Nucleus accumbens (tissue), 56 donors: ENCODE measurements around the gene TYW1B.
"Not testable (repeated sequence)": the region's sequence is repeated elsewhere in the genome, so short reads cannot be mapped to it uniquely, and the experiment has no call there.

ENCODE experiments used
- DNase-seq, 56 donors: peaks; one replicate each; lab custom pipeline; 2025; lab: John Stamatoyannopoulos, UW

The TYW1B gene

DNA sequence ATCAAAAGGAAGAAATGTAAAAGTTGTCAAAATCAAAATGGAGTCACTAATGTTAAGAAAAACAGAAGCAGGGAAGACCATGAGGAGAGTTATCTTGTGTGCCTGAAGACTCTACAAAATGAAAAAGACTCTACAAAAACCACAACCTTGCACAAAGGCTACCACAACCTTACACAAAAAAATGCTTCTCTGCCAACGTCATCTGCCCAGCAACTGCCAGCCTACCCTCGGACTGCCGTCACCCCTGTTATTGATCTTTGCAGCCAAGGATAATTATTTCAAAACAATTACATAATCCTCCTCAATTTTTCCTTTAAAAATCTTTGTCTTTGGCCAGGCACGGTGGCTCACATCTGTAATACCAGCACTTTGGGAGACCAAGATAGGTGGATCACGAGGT is 61.0 kb downstream of the TYW1B start:
- DNase-seq: not testable (repeated sequence)

DNA sequence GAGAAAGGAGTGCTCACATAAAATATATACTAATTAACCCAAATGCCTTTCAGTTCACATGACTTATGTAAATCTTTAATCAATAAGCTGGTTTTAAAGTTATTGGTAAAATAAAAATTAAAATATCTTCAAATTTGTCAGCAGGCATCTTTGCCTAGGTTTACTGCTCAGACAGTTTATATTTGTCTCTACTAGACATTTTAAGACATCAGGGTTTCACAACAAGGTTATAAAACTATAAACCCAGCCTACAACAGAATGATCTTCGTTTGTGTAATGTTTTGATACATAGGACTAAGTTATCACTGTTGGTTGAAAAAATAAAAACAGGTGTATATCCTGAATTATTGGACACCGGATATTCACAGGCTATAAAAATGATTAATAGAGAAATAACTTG is 67.4 kb downstream of the TYW1B start:
- DNase-seq: no peak

DNA sequence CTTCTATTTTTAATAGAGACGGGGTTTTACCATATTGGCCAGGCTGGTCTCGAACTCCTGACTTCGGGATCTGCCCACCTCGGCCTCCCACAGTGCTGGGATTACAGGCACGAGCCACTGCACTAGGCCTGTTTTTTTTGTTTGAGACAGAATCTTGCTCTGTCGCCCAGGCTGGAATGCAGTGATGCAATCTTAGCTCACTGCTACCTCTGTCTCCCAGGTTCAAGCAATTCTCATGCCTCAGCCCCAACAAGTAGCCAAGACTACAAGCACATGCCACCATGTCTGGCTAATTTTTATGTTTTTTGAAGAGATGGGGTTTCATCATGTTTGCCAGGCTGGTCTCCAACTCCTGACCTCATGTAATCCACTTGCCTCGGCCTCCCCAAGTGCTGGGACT is 73.7 kb downstream of the TYW1B start:
- no peak for DNase-seq

DNA sequence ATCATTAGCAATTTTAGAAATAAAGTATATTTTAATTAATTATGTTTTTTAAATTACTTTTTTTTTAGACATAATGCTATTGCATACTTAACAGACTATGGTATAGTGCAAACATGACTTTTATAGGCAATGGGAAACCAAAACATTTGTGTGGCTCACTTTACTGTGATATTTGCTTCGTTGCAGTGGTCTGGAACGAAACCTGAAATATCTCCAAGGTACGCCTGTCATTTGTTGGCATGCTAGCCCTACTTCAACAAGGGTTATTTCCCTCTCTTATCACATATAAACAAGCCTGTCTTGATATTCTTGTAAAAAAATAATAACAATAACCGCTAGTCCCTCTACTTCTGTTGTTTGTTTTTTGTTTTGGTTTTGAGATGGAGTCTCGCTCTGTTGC is 74.2 kb downstream of the TYW1B start:
- no peak for DNase-seq

DNA sequence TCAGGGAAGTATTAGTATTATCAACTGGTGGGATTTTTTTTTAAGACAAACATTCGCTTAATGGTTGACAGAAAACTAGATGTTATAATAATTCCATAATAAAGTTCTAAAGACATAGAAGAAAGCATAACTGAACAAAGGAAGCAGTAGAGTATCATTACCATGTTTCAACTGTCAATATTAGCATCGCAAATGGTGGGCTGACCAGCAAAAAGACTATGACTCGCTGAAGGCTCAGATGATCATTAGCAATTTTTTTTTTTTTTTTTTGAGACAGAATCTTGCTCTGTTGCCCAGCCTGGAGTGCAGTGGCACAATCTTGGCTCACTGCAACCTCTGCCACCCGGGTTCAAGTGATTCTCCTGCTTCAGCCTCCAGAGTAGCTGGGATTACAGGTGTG is 74.8 kb downstream of the TYW1B start:
- DNase-seq: not testable (repeated sequence)

DNA sequence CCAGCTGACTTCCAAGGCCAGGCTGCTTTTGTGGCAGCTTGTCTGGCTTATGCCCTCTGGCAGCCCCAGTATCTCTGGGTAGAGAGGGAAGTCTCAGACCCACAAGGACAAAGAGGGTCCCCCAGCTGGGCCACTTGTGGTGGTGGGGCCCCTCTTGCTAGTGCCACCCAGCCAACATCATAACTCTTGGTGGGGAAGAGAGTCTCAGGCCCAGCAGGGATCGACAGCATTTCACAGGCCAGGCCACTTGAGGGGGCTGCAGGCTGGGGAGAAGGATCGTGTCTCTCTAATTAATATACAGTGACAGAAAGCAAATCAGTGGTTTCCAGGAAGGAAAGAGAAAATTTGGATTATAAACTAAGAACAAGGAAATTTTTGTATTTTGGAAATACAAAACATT is 76.0 kb downstream of the TYW1B start:
- no peak for DNase-seq

DNA sequence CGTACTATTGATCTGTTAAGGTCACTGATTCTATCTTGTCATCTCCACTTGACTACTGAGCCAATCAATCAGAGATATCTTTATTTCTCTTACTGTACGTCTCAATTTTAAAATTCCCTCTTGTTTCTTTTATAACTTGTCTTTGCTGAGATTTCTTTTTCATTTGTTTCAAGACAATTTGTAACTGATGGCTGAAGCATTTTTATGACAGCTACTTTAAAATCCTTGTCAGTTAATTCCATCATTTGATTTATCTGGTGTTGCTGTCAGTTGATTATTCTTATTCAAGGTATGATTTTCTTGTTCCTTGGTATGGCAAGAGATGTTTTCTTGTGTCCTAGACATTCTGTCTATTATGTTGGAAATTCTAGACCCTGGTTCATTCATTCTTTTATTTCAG is 76.6 kb downstream of the TYW1B start:
- no peak for DNase-seq

DNA sequence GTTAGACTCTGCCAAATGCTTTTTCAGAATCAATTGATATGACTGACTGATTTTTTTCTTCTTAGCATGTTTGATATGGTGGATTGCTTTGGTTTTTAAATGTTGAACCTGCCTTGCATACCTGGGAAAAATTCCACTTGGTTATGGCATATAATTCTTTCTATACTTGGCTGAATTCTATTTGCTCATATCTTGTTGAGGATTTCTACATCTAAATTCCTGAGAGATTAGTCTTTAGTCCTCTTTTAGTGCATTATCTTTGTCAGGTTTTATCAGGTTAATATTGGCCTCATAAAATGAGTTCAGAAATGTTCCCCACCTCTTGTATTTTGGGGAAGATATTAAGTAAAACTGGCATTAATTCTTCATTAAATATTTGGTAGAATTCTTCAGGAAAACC is 79.4 kb downstream of the TYW1B start:
- not testable (repeated sequence) for DNase-seq

DNA sequence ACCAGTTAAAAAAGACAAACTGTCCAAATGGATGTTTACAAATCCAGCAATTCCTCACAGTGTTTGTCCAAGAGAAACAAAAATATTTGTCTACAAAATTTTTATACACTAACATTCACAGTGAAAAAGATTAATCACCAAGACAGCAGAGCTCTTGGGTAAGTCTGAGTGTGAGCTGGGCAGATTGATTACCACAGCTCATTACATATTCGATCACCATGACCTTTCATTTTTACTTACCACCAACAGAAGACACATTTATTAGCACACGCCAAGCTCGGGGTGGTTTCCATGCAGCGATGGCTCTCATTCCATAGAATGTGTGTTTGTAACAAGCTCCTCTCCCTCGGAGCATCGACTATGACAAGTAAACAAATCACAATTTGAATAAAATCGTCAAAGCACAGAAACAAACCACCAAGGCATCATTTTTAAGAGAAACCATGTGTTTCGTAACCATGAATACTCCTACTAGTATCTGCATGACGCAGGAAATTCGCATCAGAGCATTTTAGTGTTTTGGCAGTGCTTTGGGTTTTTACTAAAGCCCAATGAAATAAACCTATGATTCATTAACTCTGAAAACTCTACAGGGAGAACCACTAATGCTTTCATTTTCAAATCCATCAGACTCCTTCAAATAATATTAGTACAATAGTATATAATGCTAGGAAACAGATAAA is 83.6 kb downstream of the TYW1B start:
- DNase-seq: not testable (repeated sequence)

DNA sequence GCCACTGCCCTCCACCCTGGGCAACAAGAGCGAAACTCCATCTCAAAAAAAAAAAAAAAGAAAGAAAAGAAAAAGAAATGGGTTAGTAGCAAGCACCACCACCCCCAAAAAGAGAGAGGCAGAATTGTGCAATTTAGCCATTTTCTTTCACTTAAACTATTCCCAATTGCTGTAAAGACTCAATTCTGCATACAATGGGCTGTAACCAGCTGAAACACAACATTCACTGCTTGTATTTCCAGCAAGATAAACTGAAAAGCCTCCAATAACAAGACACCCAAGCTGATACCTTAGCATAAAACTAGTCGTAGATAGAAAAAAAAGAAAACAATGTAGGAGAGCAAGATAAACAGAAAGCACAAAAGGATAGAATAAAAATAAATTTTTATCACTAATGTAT is 84.2 kb downstream of the TYW1B start:
- DNase-seq: not testable (repeated sequence)

DNA sequence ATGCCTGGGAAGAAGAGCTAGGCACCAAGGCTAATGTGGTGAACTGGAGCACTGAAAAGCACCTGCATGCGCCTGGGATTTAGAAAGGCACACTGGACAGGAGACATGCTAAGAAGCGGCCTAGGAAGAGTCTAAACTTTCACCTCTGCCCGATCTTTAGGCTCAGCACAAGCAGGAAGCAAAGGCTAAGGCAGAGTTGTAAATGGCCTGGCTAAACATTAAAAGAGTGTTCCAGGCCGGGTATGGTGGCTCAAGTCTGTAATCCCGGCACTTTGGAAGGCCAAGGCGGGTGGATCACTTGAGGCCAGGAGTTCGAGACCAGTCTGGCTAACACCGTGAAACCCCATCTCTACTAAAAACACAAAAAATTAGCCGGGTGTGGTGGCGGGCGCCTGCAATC is 88.3 kb downstream of the TYW1B start:
- not testable (repeated sequence) for DNase-seq

DNA sequence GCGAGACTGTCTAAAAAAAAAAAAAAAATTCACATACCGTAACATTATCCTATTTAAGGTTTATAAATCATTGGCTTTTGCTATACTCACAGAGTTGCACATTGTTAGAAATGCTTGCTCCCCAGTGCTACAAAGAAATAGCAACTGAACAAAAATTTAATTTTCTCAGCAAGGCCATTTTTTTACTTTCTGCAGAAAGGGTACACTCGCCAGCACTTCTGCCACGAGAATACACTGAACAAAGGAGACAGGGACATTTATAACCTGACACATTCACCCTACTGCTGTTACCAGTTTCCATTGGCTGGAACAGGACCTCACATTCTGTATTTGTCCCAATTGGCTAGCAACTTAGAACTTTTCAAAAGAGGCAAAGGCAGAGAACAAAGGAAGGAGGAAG is 92.1 kb downstream of the TYW1B start:
- not testable (repeated sequence) for DNase-seq

DNA sequence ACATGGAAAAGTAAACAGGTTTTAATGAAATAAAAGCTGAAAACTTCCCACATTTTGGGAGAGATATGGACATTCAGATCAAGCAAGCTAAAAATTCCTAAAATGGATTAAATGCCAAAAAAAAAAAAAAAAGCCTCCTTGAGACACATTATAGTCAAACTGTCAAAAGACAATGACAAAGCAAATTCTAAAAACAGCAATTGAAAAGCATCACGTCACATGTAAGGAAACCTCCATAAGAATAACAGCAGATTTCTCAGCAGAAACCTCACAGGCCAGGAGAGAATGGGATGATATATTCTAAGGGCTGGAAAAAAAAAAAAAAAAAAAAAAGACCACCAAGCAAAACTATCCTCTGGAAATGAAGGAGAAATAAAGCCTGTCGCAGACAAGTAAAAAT is 97.2 kb downstream of the TYW1B start:
- not testable (repeated sequence) for DNase-seq

DNA sequence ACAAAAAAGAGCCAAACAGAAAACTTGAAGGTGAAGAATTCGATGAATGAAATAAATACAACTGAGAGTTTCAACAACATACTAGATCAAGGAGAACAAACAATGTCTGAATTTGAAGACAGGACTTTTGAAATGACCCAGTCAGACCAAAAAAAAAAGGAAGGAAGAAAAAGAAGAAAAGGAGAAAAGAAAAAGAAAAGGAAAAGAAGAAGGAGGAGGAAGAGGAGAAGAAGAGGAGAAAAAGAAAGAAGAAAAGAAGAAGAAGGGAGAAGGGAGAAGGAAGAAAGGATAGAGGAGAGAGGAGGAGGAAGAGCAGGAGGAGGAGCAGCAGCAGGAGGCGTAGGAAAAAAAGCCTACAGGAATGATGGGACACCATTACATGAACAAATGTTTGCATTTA is 97.6 kb downstream of the TYW1B start:
- DNase-seq: not testable (repeated sequence)

DNA sequence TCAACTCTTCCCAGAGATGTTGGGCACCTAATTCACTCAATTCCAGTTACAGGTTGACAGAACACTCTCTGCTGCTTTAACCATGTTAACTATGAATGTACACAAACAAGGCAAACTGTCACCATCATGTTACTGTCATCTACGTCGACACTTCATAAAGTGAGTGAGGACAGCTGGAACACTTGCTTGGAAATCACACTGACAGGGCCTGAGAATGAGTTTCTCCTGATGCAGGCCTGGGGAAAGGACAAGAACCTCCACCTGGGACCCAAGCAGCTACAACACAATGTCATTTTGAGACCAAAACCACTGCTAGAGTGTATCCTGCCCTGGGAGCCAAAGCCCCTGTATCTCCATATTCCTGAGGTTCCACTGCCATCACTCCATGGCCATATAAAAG is 98.9 kb downstream of the TYW1B start:
- not testable (repeated sequence) for DNase-seq

DNA sequence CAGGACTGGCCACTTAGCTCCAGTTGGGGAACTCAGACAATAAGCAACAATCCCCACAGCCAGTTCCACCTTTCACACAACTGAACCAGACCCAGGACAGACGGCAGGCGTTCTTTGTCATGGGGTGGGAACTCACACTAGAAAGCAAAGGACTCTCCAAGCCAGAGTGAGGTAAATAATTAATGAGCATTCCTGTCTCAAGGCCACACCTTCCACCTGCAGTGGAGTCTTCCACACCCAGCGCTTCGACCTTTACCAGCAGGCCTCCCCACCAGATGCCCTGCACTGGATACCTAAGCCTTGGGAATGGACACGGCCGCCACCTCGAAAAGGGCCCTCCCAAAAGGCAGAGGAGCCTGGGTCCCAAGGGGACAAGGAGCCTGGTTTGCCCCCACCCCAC is 105.3 kb downstream of the TYW1B start:
- not testable (repeated sequence) for DNase-seq

DNA sequence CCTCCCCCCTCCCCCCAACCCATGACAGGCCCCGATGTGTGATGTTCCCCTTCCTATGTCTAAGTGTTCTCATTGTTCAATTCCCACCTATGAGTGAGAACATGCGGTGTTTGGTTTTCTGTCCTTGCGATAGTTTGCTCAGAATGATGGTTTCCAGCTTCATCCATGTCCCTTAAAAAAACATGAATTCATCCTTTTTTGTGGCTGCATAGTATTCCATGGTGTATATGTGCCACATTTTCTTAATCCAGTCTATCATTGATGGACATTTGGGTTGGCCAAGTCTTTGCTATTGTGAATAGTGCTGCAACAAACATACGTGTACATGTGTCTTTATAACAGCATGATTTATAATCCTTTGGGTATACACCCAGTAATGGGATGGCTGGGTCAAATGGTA is 107.1 kb downstream of the TYW1B start:
- DNase-seq: not testable (repeated sequence)

DNA sequence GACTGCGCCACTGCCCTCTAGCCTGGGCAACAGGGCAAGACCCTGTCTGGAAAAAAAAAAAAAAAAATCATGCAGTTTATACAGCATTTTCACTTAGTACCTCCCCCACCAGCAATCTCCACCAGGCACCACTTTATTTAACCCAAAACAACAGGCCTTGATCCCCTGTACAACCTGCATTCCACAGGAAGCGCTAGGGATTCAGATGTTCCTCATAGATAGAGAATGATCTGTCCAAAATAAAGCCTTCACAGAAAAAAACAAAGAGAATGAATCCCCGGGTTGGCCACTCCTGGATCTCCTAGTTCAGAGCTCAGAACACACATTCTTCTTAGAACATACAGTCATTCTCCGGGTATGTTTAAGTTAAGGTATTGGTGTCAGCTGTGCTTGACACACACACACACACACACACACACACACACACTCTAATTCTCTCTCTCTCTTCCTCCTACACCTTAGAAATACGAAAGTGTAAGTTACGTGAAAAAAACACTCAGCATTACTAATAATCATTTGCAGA is 110.7 kb downstream of the TYW1B start:
- DNase-seq: not testable (repeated sequence)

DNA sequence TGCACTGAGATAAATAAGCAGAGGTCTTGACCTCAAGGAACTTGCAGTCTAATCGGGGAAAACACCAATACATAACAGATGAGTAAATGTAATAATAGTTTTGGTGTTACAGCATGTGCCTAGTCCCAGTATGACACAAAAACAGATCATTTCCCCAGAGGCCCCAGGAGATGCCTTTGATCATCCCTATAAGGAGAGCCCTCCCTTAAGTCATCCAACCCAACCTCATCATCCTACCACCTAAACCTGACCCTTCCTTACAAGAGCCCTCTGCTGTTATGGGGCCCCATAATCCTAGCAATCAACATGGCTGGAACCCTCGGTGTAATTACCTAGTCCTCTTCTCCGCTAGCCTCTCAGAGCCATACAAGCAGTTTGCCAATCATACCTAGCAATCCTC is 116.1 kb downstream of the TYW1B start:
- DNase-seq: not testable (repeated sequence)

DNA sequence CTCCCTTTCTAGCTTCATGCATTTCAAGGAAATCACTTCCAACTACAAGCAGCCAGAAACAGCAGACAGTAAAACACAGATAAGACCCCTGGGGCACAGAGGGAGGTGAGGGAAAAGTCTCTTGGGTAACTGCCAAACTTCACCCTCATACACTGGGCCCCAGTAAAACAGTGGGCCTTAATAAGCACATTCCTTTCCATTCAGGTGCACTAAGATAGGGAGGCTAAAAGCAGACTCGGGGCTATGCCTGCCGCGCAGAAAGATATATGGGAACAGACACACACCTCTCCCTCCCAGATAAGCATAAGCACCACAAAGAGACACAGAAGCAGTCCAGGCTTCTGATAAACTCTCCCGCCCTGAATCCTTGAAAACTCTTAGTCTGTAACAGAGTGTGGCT is 117.0 kb downstream of the TYW1B start:
- DNase-seq: no peak

DNA sequence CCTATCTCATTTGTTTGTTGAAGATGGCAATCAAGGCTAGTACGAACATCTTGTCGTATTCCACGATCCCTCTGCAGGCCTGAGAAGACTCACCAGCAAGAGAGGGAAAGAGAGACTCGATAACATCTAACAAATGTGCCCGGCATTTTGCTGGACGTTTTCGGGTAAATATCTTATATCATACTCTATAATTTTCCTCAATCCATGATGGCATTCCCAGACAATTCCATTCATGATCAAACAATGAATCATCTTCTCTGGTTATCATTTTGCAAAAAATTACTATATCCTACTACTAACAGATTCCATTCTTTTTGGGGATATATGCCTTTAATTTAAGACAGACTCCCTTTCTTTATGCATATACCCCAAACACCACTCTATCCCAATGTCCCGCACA is 118.1 kb downstream of the TYW1B start:
- DNase-seq: no peak

DNA sequence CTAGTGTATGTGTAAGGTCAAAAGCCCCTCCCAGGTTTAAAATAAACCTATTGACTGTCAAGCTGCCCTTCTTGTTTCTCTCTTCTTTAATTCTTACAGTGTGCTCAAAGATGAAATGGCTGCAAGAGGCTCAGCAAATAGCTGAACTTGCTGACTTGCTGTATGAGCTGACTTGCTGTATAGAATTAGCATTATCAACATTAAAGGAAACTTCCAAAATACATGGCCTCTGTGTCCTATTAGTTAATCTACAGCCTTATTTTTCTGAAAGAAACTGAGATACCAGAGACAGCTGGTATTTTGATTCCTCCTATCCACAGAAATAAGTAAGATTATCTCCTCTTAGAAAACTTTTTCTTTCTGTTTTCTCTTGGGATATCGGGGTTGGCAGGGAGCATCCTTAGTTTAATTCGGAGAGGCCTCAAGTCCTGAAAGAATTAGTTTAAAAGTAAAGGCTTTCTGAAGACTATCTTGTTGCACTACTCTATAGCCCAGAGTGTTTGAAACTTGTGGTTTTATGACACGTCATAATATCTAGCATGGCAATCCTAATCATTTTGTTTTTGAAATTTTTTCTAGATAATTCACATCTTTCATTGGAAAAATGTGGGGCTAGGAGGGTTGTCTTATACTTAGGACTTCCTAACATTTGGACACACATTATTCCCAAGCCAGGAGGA is 119.5 kb downstream of the TYW1B start:
- DNase-seq: not testable (repeated sequence)
